Ovary (tissue), 9 donors: ENCODE results near the gene MSI2. TPM values are rescaled to one million over a fixed set of nuclear protein-coding genes. Genes with fewer than 3 reads are reported as not detected.

Experiments
- DNase-seq, 5 donors: peaks; one replicate each; pipeline ENCODE4 v3.0.0-alpha.2; 2019 to 2020
- H3K27ac ChIP-seq, 2 donors: fragments of 200-600 bp; one replicate each; pipeline versions ENCODE4 v1.5.1 to v1.8.0; 2019 to 2022
- H3K27me3 ChIP-seq: fragments of 200-600 bp; one replicate; pipeline ENCODE4 v1.8.0; 2022
- H3K36me3 ChIP-seq: fragments of 200-600 bp; sonication (generic); one replicate; pipeline ENCODE4 v1.5.1; 2019
- H3K4me1 ChIP-seq: one replicate; pipeline ENCODE4 v1.8.1; 2013; ENCODE audit warnings: mild to moderate bottlenecking, moderate library complexity; ENCODE audit not compliant: insufficient read depth
- H3K4me3 ChIP-seq: fragments of 200-600 bp; sonication (generic); one replicate; pipeline ENCODE4 v1.5.1; 2017
- H3K9me3 ChIP-seq, 2 donors: fragments of 200-600 bp in 1 of 2; sonication (generic) in 1 of 2; one replicate each; pipeline versions ENCODE4 v1.5.1 to v1.8.1; 2013 to 2019; ENCODE audit warnings: mild to moderate bottlenecking in 1 of 2, moderate library complexity in 1 of 2
- CTCF ChIP-seq, 3 donors: fragments of 450-650 bp in 2 of 3; fragments of 200-600 bp in 1 of 3; IDR thresholded peaks; one replicate each; pipeline versions ENCODE4 v1.5.1 to v1.8.0; 2016 to 2022; ENCODE audit warnings: antibody characterized with exemption in 3 of 3, mild to moderate bottlenecking in 1 of 3
- EP300 ChIP-seq: sonication (generic); formaldehyde crosslinking; IDR thresholded peaks from one replicate; pipeline ENCODE4 v1.6.1; 2017; ENCODE audit warnings: antibody characterized with exemption
- POLR2A ChIP-seq: fragments of 450-650 bp; IDR thresholded peaks from one replicate; pipeline ENCODE4 v1.6.1; 2017; ENCODE audit warnings: antibody characterized with exemption, mild to moderate bottlenecking, moderate library complexity
- WGBS, 3 donors: extraction: QIAGEN DNeasy Blood & Tissue Kit in 1 of 3; methylation state at CpG; one replicate each; pipeline versions ENCODE4 v1.1.5 to v1.1.7; 2013 to 2017; 5-methylcytosine and 5-hydroxymethylcytosine counted together
- intact Hi-C, 4 donors: fragments of 100-400 bp; cut with DNase I; formaldehyde crosslinking; loops; one replicate each; pipeline versions ENCODE4 v1.11.0 to v1.15.1; 2022 to 2023
- polyA plus RNA-seq, 2 donors: library from polyadenylated mRNA; stranded (reverse); fragments of 200-250 nt in 1 of 2; fragments of 350-450 nt in 1 of 2; fragmentation: Illumina TruSeq in 1 of 2; extraction: RNeasy Lipid Tissue Mini Kit (QIAGEN cat#74804) in 1 of 2; gene quantifications; one replicate each; pipeline ENCODE4 v1.2.3, GENCODE V29; 2013 to 2014
- total RNA-seq, 7 donors: library from RNA; depleted of rRNA in 2 of 7; stranded (reverse); fragments of >200 nt in 2 of 7; fragmentation: NEBNext Ultra II Directional in 3 of 7; extraction: Animal tissue kit (Norgen Biotek cat#: 25700) in 3 of 7; gene quantifications; one replicate each; pipeline versions ENCODE4 v1.1.0 to v1.2.4, GENCODE V29; 2016 to 2023
- donor health status: DM: no; HTN: no; CAD: no; lungs with moderate emphysema.
- donor health status: DM: no; HTN: no; CAD: no.
- donor health status: Bipolar disorder and iron deficiency.
- donor health status: DM: yes; HTN: yes; CAD: no.
- donor health status: DM: no; HTN: no; CAD: no.
- donor health status: DM: yes; HTN: yes; CAD: no.

The MSI2 gene
- total and polyA plus RNA-seq, 9 donors = 43.1 to 199 (median 120) TPM

GRCh38 chr17:57327176-57327970 lies 71.0 kb downstream of the MSI2 start:
- Histone ChIP-seq H3K4me3 (no peak overlapping the region), H3K27ac (no peak overlapping the region), H3K27me3 (no peaks in the 10 kb centered on the region), H3K36me3 (no peaks in the 10 kb centered on the region), H3K4me1 (peaks cover 8% of the 10 kb centered on the region), H3K9me3 (no peaks in the 10 kb centered on the region)
- TF ChIP-seq EP300 (no peak), CTCF (IDR thresholded peaks at IDR 0.05) (no peak), POLR2A (no peak)
- intact Hi-C loops = no loop called here
- no peak for DNase-seq
- WGBS, 3 donors = 71 to 84% (median 76%) methylated on average over 6 of the region's 6 CpGs

DNA sequence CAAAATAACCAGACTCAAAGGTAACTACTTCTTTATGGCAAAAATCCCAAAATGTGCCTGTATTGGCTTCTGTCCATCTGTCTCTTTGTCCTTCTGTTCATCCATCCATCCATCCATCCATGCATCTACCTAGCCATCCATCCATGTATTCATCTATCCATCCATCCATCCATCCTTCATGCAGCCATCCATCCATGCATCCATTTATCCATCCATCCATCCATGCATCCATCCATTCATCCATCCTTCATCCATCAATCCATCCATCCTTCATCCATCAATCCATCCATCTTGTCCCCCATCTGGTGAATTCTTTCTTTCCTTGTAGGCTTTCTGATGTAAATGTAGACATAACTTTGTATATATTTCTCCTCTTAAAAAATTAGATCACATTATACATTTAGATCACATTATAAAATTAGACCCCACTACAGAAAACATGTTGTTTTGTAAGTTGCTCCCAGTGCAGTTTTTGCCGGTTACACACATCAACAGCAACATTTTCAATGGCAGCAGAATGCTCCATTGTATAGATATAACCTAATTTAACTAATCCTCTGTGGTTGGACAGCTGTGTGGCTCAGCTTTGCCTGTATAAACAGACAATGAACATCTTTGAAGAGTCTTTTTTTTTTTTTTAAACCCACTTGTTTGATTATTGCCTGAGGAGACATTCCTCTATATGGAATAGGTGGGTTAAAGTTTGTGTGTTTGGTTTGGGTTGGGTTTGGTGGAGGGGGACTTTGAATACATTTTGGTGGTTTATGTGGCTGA lies 72.0 kb downstream of the MSI2 start:
- Histone ChIP-seq H3K36me3 (no peaks in the 10 kb centered on the region), H3K27me3 (no peaks in the 10 kb centered on the region), H3K4me1 (peaks cover 8% of the 10 kb centered on the region), H3K4me3 (no peak overlapping the region), H3K27ac (peak overlapping the region in 1 of 2 donors; percentile 0), H3K9me3 (no peaks in the 10 kb centered on the region)
- intact Hi-C loops = no loop called here
- DNase-seq = no peak
- WGBS, 3 donors = 85 to 90% (median 88%) methylated on average over 1 of the region's 1 CpG
- TF ChIP-seq POLR2A (no peak), EP300 (no peak), CTCF (IDR thresholded peaks at IDR 0.05) (no peak)

- peaks cover 10% of the 10 kb centered on the region for H3K4me1 ChIP-seq
- H3K27me3 ChIP-seq = no peaks in the 10 kb centered on the region
- no peak overlapping the region for H3K4me3 ChIP-seq
- intact Hi-C loops = no loop called here
- no peak for TF ChIP-seq POLR2A
- TF ChIP-seq CTCF (IDR thresholded peaks at IDR 0.05) = peak in 1 of 3 donors; percentile 10
- no peak for TF ChIP-seq EP300
- no peaks in the 10 kb centered on the region for H3K9me3 ChIP-seq
- H3K27ac ChIP-seq = peak overlapping the region in 1 of 2 donors; percentile 60
- WGBS, 3 donors = 8 to 23% (median 10%) methylated on average over 9 of the region's 9 CpGs
- DNase-seq = peak in 2 of 5 donors; percentile 29 to 46
- no peaks in the 10 kb centered on the region for H3K36me3 ChIP-seq
These were observed 73.3 kb downstream of the MSI2 start for GRCh38 chr17:57329380-57330214.

GRCh38 chr17:57330587-57330986 lies 74.3 kb downstream of the MSI2 start:
- Histone ChIP-seq H3K27me3 (no peaks in the 10 kb centered on the region), H3K4me3 (no peak overlapping the region), H3K27ac (peak overlapping the region in 1 of 2 donors; percentile 60), H3K36me3 (no peaks in the 10 kb centered on the region), H3K4me1 (peaks cover 10% of the 10 kb centered on the region), H3K9me3 (no peaks in the 10 kb centered on the region)
- intact Hi-C loops = no loop called here
- TF ChIP-seq EP300 (no peak), CTCF (IDR thresholded peaks at IDR 0.05) (no peak), POLR2A (no peak)
- no peak for DNase-seq
- WGBS, 3 donors = 88 to 94% (median 94%) methylated on average over 6 of the region's 6 CpGs
